Kidney (tissue), 14 donors: ENCODE measurements around the gene ABCA12. TPM values are rescaled to one million over a fixed set of nuclear protein-coding genes. Genes with fewer than 3 reads are reported as not detected.

ENCODE experiments used
- DNase-seq, 5 donors: peaks; one replicate each; pipeline ENCODE4 v3.0.0-alpha.2; 2013 to 2020
- FAIRE-seq: peaks from 2 replicates; lab custom pipeline; 2012; peaks lifted over from hg19 to GRCh38; lab: Jason Lieb, UNC
- H3K27ac ChIP-seq, 2 donors: one replicate each; pipeline ENCODE4 v1.7.0; 2013; ENCODE audit warnings: low read depth in 2 of 2, low read length in 2 of 2, inconsistent platforms in 1 of 2
- H3K27me3 ChIP-seq: one replicate; pipeline ENCODE4 v1.7.1; 2013; ENCODE audit warnings: low read length, inconsistent platforms; ENCODE audit not compliant: control insufficient read depth, insufficient read depth
- H3K36me3 ChIP-seq, 3 donors: one replicate each; pipeline versions ENCODE4 v1.7.0 to v1.7.1; 2013; ENCODE audit warnings: low read length in 3 of 3, control low read depth in 1 of 3, inconsistent platforms in 1 of 3; ENCODE audit not compliant: insufficient read depth in 3 of 3, control insufficient read depth in 2 of 3
- H3K4me1 ChIP-seq, 3 donors: one replicate each; pipeline versions ENCODE4 v1.7.0 to v1.7.1; 2013; ENCODE audit warnings: low read length in 3 of 3, inconsistent platforms in 1 of 3, low read depth in 1 of 3; ENCODE audit not compliant: control insufficient read depth in 2 of 3, insufficient read depth in 2 of 3
- H3K4me3 ChIP-seq, 3 donors: one replicate each; pipeline versions ENCODE4 v1.7.0 to v1.8.1; 2013; ENCODE audit warnings: low read length in 3 of 3, control low read depth in 1 of 3, inconsistent platforms in 1 of 3
- H3K9ac ChIP-seq, 3 donors: one replicate each; pipeline versions ENCODE4 v1.7.0 to v1.7.1; 2013; ENCODE audit warnings: low read length in 3 of 3, control low read depth in 1 of 3, inconsistent platforms in 1 of 3
- H3K9me3 ChIP-seq, 3 donors: one replicate each; pipeline versions ENCODE4 v1.7.0 to v1.7.1; 2013; ENCODE audit warnings: low read length in 3 of 3, control low read depth in 1 of 3, inconsistent platforms in 1 of 3; ENCODE audit not compliant: control insufficient read depth in 2 of 3, insufficient read depth in 1 of 3
- CTCF ChIP-seq: IDR thresholded peaks from 3 replicates; pipeline ENCODE4 v1.5.1; 2012; ENCODE audit warnings: mild to moderate bottlenecking, moderate library complexity, borderline replicate concordance; ENCODE audit not compliant: insufficient read depth; ENCODE audit errors: extremely low read depth
- intact Hi-C: fragments of 100-400 bp; cut with DNase I; formaldehyde crosslinking; loops from one replicate; pipeline ENCODE4 v1.11.1; 2022
- polyA plus RNA-seq: library from polyadenylated mRNA; stranded (reverse); fragments of 350-450 nt; fragmentation: Illumina TruSeq; extraction: RNeasy Lipid Tissue Mini Kit (QIAGEN cat#74804); gene quantifications from one replicate; pipeline ENCODE4 v1.2.3, GENCODE V29; 2014; ENCODE audit warnings: low read depth, low replicate concordance; ENCODE audit not compliant: insufficient read depth
- total RNA-seq: library from RNA; stranded (reverse); fragmentation: NEBNext Ultra II Directional; extraction: Animal tissue kit (Norgen Biotek cat#: 25700); gene quantifications from one replicate; pipeline ENCODE4 v1.2.1, GENCODE V29; 2021
- donor health status: control.
- donor health status: control.
- donor health status: control.
- donor health status: control.
- donor health status: control.
- donor health status: DM: yes; HTN: yes; CAD: no.
- donor health status: Normal renal cell carcinoma (clear cell type).

The ABCA12 gene
- total and polyA plus RNA-seq, 2 donors from 2014 or later = 0.37 to 3.0 TPM

DNA sequence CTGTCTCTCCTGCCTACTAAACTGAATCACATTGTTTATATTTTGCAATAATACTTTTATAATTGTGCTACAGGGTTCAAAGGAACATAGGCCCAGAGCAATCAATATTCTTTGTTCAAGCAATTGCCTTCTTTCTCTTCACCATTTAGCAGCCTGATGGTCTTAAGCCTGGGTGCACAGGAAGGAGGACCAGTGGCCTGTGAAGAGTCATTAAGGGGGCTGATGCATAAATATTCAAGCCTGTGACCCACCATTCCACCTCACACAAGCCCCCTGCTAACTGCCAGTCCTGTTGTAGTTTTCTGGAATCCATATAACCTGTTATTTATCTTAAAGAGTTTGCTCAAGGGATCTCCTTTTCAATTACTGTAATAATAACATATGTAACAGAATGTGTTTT, 56.0 kb downstream of the ABCA12 start:
- H3K27ac ChIP-seq = no peak overlapping the region
- H3K36me3 ChIP-seq = no peaks in the 10 kb centered on the region
- no peaks in the 10 kb centered on the region for H3K27me3 ChIP-seq
- H3K9ac ChIP-seq = no peak overlapping the region
- TF ChIP-seq CTCF = no peak
- no peaks in the 10 kb centered on the region for H3K9me3 ChIP-seq
- DNase-seq (peak in 3 of 5 donors; percentile 31 to 62 (median 58)), FAIRE-seq (no peak)
- no peak overlapping the region for H3K4me3 ChIP-seq
- H3K4me1 ChIP-seq = no peaks in the 10 kb centered on the region
- intact Hi-C loops = no loop called here

DNA sequence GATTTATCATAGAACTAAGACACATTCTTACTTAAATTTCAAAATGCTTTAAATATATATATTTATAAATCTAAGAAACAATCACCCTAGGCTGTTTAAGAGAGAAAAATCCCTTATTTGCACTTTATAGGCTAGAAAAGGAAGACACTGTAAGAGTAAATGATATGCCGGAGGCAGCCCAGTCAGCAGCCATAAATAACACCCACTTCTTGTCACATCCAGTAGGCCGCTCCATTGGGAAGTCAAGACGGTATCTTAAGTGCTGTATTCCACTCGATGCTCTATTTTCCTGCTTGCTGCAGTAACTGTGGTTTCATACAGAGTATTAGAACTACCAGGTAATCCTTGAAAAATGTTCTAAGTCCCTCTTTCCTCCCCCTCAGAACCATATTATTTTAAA, 57.9 kb downstream of the ABCA12 start:
- Histone ChIP-seq H3K27ac (no peak overlapping the region), H3K4me3 (no peak overlapping the region), H3K27me3 (no peaks in the 10 kb centered on the region), H3K36me3 (no peaks in the 10 kb centered on the region), H3K4me1 (no peaks in the 10 kb centered on the region), H3K9ac (no peak overlapping the region), H3K9me3 (no peaks in the 10 kb centered on the region)
- FAIRE-seq (no peak), DNase-seq (peak in 4 of 5 donors; percentile 45 to 81 (median 68))
- intact Hi-C loops = no loop called here
- TF ChIP-seq CTCF = no peak

- no peak overlapping the region for H3K9ac ChIP-seq
- H3K27ac ChIP-seq = no peak overlapping the region
- no peaks in the 10 kb centered on the region for H3K4me1 ChIP-seq
- H3K27me3 ChIP-seq = no peaks in the 10 kb centered on the region
- DNase-seq = no peak
- FAIRE-seq = no peak
- intact Hi-C loops = no loop called here
- H3K36me3 ChIP-seq = no peaks in the 10 kb centered on the region
- TF ChIP-seq CTCF = no peak
- H3K4me3 ChIP-seq = no peak overlapping the region
- H3K9me3 ChIP-seq = no peaks in the 10 kb centered on the region
These were observed 66.8 kb downstream of the ABCA12 start for GRCh38 chr2:215071676-215072075.

GRCh38 chr2:215068399-215068798, 70.0 kb downstream of the ABCA12 start:
- Histone ChIP-seq H3K27me3 (no peaks in the 10 kb centered on the region), H3K36me3 (no peaks in the 10 kb centered on the region), H3K4me3 (no peak overlapping the region), H3K27ac (no peak overlapping the region), H3K9me3 (no peaks in the 10 kb centered on the region), H3K9ac (no peak overlapping the region), H3K4me1 (no peaks in the 10 kb centered on the region)
- DNase-seq (no peak), FAIRE-seq (no peak)
- TF ChIP-seq CTCF = no peak
- intact Hi-C loops = no loop called here
